ENCODE measurements around the gene RFC5.
"Not testable (repeated sequence)": the region's sequence is repeated elsewhere in the genome, so short reads cannot be mapped to it uniquely, and the experiment has no call there.

The RFC5 gene

DNA sequence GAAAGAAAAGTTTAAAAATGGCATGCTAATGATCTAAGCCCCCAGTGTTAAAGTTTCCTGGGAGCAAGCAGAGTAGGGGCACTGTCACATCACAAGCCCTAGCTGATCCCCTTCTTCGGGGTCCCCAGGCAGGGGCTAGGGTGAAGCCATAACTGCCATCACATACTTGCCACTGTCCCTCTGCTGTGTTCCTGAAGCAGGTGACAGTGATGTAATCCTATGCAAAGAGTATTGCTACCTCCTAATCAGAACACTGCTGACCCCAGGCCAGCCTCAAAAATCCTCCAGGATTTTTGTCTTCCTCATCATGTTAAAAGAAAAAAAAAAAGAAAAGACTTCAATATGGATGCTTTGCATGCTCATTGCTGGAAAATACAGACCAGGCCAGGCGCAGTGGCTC, 1.2 kb upstream of the RFC5 start:
- H3K4me3 ChIP-seq (replicated peaks in 1 of 2; ENCODE audit: low read depth in 2 of 2, low read length in 2 of 2) = no peak overlapping the region
- DNase-seq (ENCODE audit: low read depth in 2 of 2) = no peak
- TF ChIP-seq, protein P1, sequence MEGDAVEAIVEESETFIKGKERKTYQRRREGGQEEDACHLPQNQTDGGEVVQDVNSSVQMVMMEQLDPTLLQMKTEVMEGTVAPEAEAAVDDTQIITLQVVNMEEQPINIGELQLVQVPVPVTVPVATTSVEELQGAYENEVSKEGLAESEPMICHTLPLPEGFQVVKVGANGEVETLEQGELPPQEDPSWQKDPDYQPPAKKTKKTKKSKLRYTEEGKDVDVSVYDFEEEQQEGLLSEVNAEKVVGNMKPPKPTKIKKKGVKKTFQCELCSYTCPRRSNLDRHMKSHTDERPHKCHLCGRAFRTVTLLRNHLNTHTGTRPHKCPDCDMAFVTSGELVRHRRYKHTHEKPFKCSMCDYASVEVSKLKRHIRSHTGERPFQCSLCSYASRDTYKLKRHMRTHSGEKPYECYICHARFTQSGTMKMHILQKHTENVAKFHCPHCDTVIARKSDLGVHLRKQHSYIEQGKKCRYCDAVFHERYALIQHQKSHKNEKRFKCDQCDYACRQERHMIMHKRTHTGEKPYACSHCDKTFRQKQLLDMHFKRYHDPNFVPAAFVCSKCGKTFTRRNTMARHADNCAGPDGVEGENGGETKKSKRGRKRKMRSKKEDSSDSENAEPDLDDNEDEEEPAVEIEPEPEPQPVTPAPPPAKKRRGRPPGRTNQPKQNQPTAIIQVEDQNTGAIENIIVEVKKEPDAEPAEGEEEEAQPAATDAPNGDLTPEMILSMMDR (IDR thresholded peaks at IDR 0.05; ENCODE audit: low read depth, low read length) = no peak

DNA sequence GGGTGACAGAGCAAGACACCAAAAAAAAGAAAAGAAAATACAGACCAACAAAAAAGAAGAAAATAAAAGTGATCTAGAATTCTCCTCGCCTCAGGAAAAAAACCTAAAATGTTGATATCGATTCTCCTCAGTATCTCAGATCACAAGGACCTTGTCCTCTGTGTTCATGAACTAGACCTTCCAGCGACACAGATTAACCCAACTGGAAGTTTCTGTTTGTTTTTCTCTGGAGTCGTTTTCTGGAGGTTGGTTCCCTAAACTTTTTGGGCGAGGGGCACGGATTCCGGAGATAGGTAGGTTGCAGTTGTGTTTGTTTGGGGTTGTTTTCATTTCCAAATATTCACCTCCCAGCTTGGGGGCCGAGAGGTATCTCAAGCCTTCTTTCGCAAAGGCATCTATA, 559 bp upstream of the RFC5 start:
- DNase-seq (ENCODE audit: low read depth in 2 of 2) = no peak
- peak overlapping the region; percentile 96 to 97 for H3K4me3 ChIP-seq (replicated peaks in 1 of 2; ENCODE audit: low read depth in 2 of 2, low read length in 2 of 2)
- TF ChIP-seq, protein P1 (IDR thresholded peaks at IDR 0.05; ENCODE audit: low read depth, low read length) = no peak

DNA sequence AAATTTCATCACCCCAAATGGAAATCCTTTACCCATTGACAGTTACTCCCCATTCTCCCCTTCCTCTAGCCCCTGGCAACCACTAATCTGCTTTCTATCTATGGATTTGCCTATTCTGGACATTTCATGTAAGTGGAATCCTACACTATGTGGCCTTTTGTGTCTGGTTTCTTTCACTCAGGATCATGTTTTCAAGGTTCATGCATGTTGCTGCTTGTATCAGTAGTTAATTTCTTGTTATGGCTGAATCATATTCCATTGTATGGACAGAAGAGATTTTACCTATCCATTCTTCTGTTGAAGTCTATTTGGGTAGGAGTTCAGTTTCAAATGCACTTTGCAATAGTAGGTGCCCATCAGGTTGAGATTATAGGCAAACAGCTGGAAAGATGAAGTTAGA, 1.4 kb downstream of the RFC5 start:
- TF ChIP-seq, protein P1 (IDR thresholded peaks at IDR 0.05; ENCODE audit: low read depth, low read length) = no peak
- no peak overlapping the region for H3K4me3 ChIP-seq (replicated peaks in 1 of 2; ENCODE audit: low read depth in 2 of 2, low read length in 2 of 2)
- DNase-seq (ENCODE audit: low read depth in 2 of 2) = no peak

DNA sequence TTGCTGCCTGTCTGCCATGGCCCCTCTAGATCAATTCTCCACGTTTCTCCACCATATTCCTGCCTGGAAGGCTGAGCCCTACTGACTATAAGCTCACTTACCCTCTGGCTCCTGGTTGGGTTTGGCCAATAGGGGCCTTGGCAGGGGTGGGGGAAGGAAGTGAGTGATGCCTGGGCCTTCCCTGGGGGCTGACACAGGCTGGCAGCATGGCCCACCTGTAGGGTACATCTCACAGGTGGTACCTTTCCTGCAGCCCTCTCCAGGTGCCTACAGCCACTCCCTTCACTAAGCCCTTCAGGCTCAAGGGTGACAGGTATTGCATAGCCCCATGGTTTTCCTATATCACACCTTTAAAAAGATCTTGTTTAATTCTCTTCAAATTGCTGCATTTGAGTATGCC, 3.5 kb downstream of the RFC5 start:
- H3K4me3 ChIP-seq (replicated peaks in 1 of 2; ENCODE audit: low read depth in 2 of 2, low read length in 2 of 2) = no peak overlapping the region
- no peak for DNase-seq (ENCODE audit: low read depth in 2 of 2)
- TF ChIP-seq, protein P1 (IDR thresholded peaks at IDR 0.05; ENCODE audit: low read depth, low read length) = no peak

DNA sequence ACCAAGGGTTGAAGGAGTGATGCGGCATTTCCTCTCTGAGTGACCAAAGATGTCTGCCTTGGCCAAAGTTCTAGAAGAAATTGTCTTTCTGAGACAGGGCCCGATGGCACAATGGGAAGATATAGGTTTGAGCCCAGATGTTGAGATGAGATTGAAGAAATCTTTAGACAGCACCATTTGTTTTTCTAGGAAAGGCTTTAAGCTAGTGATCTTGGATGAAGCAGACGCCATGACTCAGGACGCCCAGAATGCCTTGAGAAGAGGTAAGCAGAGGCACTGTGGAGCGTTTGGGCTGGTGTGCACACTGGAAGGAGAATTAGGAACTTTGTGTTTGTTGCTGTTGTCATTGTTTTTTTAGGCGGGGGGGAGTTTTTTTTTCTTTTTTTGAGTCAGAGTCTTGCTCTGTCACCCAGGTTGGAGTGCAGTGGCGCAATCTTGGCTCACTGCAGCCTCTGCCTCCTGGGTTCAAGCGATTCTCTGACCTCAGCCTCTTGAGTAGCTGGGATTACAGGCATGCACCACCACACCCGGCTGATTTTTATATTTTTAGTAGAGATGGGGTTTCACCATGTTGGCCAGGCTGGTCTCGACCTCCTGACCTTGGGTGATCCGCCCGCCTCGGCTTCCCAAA, 5.7 kb downstream of the RFC5 start:
- H3K4me3 ChIP-seq (replicated peaks in 1 of 2; ENCODE audit: low read depth in 2 of 2, low read length in 2 of 2); DNase-seq (ENCODE audit: low read depth in 2 of 2): not testable (repeated sequence)

DNA sequence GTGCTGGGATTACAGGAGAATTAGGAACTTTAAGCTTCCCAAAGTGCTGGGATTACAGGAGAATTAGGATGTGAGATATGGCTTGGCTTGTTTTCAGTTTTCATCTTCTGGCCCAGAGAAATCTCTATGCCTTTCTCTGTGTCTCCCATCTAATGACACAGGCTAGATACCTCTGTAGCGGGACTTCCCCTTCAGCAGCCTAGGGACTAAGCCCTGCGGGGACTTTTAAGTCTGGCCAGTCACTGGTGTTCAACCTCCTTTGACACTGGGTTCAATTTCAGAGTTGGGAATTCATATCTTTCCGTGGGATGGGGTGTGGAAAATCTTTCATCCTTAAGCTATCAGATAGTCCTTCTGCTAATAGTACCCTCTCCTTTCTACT, 6.2 kb downstream of the RFC5 start:
- no peak for DNase-seq (ENCODE audit: low read depth in 2 of 2)
- no peak overlapping the region for H3K4me3 ChIP-seq (replicated peaks in 1 of 2; ENCODE audit: low read depth in 2 of 2, low read length in 2 of 2)
- TF ChIP-seq, protein P1 (IDR thresholded peaks at IDR 0.05; ENCODE audit: low read depth, low read length) = no peak

DNA sequence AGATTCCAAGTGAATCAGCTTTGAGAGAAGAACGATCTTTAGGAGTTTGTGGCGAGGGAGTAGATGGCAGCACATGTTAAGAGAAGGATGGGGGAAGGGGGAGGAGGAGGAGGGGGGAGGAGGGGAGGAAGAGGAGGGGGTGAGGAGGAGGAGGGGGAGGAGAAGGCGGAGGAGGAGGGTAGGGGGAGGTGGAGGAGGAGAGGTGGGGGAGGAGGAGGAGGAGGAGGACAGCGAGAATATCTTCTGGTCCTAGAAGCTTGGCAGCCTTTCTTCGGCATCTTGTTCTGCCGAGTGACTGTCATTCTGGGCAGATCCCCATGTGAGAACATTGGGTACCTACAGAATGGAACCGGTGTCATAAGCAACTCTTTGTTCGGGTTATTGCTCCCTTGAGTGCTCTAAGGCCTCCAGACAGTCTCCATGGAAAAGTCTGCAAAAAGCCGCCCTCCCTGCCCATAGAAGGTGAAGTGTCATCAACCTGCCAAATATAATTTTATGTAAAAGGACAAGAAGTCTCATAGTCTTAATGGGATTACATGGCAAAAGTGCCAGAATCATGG, 6.9 kb downstream of the RFC5 start:
- TF ChIP-seq, protein P1 (IDR thresholded peaks at IDR 0.05; ENCODE audit: low read depth, low read length) = no peak
- DNase-seq (ENCODE audit: low read depth in 2 of 2) = no peak
- H3K4me3 ChIP-seq (replicated peaks in 1 of 2; ENCODE audit: low read depth in 2 of 2, low read length in 2 of 2) = no peak overlapping the region

Measured in cardiac fibroblast (primary cell).